ENCODE results near the gene CKLF.
A peak's percentile ranks its signal among the peaks of the same experiment; 100 is the strongest.
"Not testable (repeated sequence)": the region's sequence is repeated elsewhere in the genome, so short reads cannot be mapped to it uniquely, and the experiment has no call there.

The CKLF gene

GRCh38 chr16:66542396-66542795 is 10.0 kb upstream of the CKLF start:
- no peak for DNase-seq (ENCODE audit: low read depth)

- DNase-seq (ENCODE audit: low read depth): no peak
Observed at GRCh38 chr16:66543541-66543940, 8.8 kb upstream of the CKLF start.

- DNase-seq (ENCODE audit: low read depth): no peak
Observed at GRCh38 chr16:66544016-66544757, 8.2 kb upstream of the CKLF start.

DNA sequence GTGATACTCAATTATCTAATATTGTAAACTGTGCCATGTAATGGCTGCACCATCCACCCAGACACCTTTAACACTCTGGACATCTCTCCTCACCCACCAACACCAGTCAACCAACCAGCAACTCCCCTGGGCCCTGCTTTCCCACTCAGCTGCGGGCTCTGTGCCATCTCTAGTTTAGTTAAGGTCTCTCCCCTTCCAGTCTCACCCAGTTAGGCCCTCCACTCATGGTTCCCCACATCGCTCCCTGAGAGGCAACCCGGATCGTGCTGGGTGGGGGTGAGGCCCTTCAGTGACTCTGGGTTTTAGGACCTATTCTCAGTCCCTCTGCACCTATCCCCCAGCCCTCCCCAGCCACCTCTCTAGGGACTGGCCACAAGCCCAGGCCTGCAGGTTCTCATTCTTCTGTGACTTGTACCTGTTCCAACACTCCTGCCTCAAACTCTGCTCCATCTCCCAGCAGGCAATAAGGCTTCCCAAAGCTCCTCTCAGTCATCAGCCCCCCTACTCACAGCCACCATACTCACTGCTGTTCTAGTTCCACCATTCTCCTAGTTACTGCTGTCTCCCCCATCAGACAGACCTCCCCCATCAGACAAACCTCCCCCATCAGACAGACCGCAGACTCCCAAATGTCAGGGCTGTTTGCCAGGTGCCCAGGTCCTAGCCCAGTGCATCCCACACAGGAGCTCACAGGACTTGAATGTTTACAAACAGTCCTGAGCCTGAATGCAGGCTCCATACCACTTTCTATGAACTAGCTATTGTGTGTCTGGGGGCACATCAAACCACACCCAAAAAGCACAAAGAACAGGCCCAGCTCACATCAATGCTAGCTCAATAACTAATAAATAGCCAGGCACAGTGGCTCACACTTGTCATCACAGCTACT is 5.0 kb upstream of the CKLF start:
- DNase-seq (ENCODE audit: low read depth): no peak

GRCh38 chr16:66548068-66548467 is 4.3 kb upstream of the CKLF start:
- DNase-seq (ENCODE audit: low read depth): no peak

DNA sequence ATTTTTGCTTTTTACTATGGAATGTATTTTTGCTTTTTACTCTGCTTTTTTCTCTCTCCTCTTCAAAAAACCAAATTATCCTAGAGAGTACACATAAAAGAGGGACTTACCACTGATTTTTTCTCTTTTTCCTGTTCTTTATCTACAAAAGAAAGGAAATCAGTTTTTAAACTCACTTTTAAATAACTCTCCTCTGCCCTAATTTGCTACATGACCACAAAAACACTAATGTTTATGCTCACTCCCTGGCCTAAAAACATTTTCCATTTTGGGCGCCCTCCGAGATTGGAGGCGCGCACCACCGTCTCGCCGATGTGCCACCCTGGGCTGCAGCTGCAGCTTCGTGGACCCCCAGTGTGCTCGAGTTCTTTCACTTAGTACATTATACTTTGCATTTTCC is 3.5 kb upstream of the CKLF start:
- no peak for DNase-seq (ENCODE audit: low read depth)

DNA sequence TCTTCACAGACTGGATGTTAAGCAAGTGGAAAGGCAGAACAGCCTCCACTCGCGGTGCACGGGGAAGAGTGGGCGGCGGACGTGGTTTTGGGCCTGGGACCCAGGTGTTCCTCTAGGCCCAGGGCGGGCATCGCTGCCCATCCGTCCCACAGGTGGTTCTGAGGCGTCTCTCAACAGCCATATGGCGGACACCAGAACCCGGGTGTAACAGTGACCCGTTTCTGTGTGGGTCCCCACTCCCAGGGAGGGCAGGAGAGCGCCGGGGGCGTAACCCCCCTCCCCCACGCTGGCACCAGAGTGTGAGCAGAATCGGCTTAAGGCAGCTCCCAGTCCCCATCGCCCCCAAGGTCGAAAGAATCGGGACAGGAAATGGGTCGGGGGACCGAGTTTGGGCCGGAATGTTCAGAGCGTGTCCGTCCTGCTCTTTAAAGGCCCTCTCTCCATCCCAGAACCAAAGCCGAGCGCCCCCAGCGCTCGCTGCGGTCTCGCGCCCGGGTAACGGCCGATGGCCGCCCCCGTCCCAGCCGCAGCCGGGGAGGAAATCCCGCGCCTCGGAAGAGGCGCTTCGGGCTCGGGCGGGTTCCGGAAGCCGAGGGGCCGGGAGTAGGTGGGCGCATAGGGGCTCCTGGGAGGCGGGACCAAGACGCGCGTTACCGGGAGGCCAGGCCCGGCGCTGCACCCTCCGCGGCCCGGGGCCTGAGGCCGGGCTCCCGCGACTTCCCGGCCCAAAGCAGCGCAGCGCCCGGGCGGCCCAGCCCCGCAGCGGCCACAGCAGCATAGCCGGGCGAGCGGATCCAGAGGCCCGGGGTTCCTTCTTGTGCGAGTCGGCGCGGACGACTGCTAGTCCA is 2.9 kb upstream of the CKLF start, which contains the start of gene TK2:
Gene TK2 (minus strand): TSS at position 839 of the 848 bp plus-strand sequence. CDS start 61 bp downstream, at position 778.
- DNase-seq (ENCODE audit: low read depth): peak; percentile 44

GRCh38 chr16:66551348-66551759 is 1.0 kb upstream of the CKLF start:
- peak; percentile 31 for DNase-seq (ENCODE audit: low read depth)

DNA sequence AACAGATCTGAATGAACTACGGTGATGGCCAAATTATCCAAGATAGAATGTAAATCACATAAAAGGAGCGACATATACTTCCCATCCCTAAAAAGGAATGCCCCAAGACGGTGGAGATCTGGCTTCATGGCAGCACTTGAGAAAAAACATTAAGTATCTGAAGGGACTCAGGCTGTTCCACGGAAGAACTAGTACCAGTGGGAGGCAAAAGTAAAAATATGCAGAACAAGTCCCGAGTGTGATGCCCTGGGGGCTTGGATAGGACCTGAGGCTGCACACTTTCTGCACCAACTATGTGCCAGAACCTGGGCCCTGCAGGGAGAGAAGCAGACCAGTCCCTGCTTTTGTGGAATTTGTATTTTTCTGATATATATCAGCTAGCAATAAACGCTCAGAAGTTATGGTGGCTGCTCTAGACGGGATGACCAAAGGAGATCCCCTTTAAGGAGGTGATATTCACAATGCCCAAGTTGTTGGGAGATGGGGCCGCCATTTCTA is 539 bp upstream of the CKLF start:
- DNase-seq (ENCODE audit: low read depth): no peak

- DNase-seq (ENCODE audit: low read depth): no peak
Observed at GRCh38 chr16:66553223-66553622, 847 bp downstream of the CKLF start.

DNA sequence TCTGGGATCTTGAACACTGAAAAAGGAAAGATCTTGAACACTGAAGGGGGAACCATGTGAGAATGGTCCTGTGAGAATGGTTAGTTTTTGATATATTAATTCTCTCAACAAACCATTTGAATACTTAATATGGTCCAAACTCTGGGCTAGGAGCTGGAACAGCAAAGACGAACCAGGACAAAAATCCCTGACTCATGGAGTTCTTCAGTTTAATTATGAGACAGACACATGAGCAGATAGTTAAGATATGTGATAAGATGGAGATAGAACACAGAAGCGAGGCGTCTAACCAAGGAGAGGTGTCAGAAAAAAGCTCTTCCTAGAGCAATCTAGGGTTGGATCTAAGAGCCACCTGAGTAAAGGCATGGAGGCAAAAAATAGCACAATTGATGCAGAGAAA is 1.6 kb downstream of the CKLF start:
- no peak for DNase-seq (ENCODE audit: low read depth)

- DNase-seq (ENCODE audit: low read depth): no peak
Observed at GRCh38 chr16:66554495-66554894, 2.1 kb downstream of the CKLF start.

DNA sequence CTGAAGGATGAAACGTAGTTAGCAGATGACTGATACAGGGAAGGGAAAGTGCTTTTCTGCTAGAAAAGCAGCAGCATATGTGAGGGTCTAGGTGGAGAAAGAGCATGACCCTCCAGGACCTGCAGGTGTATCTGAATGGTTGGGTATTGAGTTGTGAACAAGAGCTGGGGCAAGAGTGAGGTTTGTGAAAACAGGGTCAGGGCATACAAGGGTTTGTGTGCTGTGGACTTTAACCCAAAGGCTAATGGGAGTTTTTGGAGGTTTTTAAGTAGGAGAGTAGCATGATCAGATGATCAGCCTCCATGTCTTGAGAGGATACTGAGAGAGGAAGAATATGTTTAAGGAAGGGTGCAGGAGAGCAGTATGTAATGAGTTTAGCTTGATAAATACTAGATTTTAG is 7.7 kb downstream of the CKLF start:
- no peak for DNase-seq (ENCODE audit: low read depth)

GRCh38 chr16:66561381-66562080 is 9.2 kb downstream of the CKLF start:
- no peak for DNase-seq (ENCODE audit: low read depth)

GRCh38 chr16:66562409-66562808 is 10.0 kb downstream of the CKLF start:
- DNase-seq (ENCODE audit: low read depth): no peak

- no peak for DNase-seq (ENCODE audit: low read depth)
Observed at GRCh38 chr16:66562986-66563385, 10.6 kb downstream of the CKLF start.

DNA sequence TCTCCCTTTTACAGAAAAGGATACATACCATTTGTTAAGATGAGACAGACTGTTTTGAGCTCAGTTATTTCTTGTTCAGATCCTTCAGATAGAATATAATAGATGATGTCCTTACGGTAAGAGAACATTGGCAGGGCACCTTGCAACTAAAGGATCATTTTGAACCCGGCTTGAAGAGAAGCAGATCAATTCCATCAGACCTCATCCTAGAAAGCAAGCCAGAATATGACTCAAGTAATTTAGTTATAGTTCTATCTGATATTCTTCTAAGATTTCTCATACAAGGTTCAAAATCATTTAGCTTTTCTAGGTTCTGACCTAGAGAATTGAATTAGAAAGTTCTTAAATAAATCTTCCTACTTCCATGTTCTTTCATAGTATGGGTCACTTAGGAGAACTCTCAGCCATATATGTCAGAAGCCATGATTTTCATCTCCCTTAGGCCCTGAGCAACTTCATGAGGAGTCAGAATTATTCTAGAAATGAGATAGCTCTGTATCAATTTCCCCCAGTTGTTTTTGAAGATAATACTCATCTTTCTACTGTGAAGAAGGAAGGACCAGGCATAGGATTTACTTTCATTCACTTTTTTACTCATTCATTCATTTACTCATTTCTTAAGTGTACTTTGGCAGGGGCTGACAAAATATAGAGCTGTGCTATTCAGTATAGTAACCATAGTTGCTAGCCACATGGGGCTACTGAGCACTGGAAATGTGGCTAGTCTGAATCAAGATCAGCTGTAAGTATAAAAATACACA is 11.4 kb downstream of the CKLF start:
- DNase-seq (ENCODE audit: low read depth): no peak

DNA sequence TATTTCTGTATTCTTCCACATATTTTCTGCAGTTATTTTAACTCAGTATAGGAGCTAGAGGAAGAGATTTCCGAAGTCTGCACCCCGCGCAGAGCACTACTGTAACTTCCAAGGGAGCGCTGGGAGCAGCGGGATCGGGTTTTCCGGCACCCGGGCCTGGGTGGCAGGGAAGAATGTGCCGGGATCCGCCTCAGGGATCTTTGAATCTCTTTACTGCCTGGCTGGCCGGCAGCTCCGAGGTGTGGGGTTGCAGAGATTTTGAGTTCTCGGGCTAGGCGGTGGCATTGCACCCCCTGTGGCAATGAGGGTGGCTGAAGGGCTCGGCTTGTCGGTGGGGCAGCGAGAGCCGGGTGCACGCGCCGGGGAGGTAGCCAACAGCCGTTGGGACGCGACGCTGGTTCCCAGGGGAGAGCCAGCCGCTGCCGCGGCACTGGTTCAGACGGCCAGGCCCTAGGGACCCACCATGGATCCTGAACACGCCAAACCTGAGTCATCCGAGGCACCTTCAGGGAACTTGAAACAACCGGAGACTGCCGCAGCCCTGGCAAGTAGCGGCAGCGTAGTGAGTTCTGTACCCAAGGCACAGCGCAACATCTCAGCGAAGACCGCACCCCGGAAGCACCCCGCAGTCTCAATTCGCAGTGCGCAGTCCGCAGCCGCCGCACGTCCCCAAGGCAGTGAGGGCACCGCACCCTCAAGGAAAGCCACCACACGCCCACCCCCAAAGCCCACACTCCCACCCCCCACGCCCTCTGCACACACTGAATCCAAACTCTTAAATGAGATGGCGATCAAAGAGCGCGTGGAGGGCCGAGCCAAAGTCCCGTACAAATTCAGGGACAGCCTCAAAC is 13.9 kb downstream of the CKLF start, which contains the start of gene CMTM1:
Gene CMTM1 (plus strand): TSS at position 389 of the 851 bp plus-strand sequence. CDS start 75 bp downstream, at position 464.
- no peak for DNase-seq (ENCODE audit: low read depth)

DNA sequence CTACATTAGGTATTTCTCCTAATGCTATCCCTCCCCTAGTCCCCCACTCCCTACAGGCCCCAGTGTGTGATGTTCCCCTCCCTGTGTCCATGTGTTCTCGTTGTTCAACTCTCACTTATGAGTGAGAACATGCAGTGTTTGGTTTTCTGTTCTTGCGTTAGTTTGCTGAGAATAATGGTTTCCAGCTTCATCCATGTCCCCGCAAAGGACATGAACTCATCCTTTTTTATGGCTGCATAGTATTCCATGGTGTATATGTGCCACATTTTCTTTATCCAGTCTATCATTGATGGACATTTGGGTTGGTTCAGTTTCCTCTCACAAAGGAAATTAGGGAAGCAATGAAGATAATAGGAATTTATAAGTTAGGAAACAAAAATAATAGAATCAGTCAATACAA is 14.9 kb downstream of the CKLF start:
- DNase-seq (ENCODE audit: low read depth): not testable (repeated sequence)

DNA sequence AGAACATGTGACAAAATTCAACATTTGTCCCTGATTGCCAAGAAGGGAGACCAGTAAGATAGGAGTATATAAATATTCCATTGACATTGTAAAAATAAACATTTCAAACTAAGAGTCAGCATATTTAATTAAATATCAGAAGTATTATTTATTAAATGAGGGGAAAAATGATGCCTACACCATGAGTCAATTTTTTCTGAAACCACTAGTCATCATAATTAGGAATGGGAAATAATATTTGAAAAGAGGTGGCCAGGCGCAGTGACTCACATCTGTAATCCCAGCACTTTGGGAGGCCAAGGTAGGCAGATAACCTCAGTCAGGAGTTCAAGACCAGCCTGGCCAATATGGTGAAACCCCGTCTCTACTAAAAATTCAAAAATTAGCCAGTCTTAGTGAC is 16.0 kb downstream of the CKLF start:
- no peak for DNase-seq (ENCODE audit: low read depth)
